ENCODE measurements around the gene SLIT1.
A peak's percentile ranks its signal among the peaks of the same experiment; 100 is the strongest.

SLIT1 gene

DNA sequence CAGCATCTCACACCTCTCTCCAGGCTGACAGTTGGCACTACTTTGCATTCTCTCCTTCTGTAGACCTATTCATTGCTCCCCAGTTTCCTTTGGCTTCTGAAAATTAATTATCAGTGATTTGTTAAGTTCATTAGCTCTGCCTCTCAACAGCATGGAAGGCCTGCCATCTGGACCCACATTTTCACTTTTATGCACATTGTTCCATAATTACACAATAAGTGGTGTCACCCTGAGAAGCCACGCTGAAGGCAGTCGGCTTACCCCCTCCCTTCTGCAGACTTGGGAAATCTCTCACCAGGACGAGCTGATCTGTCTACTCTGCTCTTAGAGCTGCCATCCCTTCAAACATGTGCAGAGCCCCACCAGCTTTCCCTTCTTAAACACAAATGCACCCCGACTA lies 64.7 kb downstream of the SLIT1 start:
- no peak for ATAC-seq
- no peak for TF ChIP-seq RARB (CRISPR knock-in tag; IDR thresholded peaks at IDR 0.05)

DNA sequence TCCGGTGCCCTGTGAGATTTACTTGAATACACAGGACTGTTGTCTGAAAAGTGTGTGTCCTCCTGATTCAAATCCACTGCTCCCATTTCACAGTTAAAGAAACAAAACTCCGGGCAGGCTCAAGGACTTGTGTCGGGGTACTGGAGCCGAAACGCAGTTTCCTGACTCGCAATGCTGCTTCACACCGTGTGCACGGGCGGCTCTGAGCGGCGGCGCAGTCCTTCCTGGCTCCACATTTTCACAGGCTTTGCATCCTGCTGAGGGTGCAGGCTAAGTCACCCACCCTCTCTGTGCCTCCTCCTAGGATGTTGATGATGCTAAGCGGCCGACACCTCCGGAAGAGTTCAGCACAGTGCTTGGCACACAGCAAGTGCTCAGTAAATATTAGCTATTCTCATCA lies 65.4 kb downstream of the SLIT1 start:
- ATAC-seq, result no peak
- TF ChIP-seq ZFP3 (CRISPR knock-in tag; IDR thresholded peaks at IDR 0.05) (no peak), ARNTL (CRISPR knock-in tag; IDR thresholded peaks at IDR 0.05; ENCODE audit: borderline replicate concordance, low read depth) (no peak), ZC3H10 (CRISPR knock-in tag; IDR thresholded peaks at IDR 0.05) (no peak), ZNF70 (CRISPR knock-in tag; IDR thresholded peaks at IDR 0.05) (no peak)

GRCh38 chr10:97119058-97119745 lies 66.6 kb downstream of the SLIT1 start:
- TF ChIP-seq BACH2 (CRISPR knock-in tag; IDR thresholded peaks at IDR 0.05; ENCODE audit: borderline replicate concordance), result no peak
- TF ChIP-seq GLIS3 (CRISPR knock-in tag; IDR thresholded peaks at IDR 0.05), result no peak
- no peak for TF ChIP-seq ZFP3 (CRISPR knock-in tag; IDR thresholded peaks at IDR 0.05)
- no peak for TF ChIP-seq CREB5 (CRISPR knock-in tag; IDR thresholded peaks at IDR 0.05; ENCODE audit: low read depth)
- no peak for TF ChIP-seq TOX (CRISPR knock-in tag; IDR thresholded peaks at IDR 0.05; ENCODE audit: borderline replicate concordance)
- TF ChIP-seq ZC3H10 (CRISPR knock-in tag; IDR thresholded peaks at IDR 0.05), result no peak
- TF ChIP-seq, protein P1, sequence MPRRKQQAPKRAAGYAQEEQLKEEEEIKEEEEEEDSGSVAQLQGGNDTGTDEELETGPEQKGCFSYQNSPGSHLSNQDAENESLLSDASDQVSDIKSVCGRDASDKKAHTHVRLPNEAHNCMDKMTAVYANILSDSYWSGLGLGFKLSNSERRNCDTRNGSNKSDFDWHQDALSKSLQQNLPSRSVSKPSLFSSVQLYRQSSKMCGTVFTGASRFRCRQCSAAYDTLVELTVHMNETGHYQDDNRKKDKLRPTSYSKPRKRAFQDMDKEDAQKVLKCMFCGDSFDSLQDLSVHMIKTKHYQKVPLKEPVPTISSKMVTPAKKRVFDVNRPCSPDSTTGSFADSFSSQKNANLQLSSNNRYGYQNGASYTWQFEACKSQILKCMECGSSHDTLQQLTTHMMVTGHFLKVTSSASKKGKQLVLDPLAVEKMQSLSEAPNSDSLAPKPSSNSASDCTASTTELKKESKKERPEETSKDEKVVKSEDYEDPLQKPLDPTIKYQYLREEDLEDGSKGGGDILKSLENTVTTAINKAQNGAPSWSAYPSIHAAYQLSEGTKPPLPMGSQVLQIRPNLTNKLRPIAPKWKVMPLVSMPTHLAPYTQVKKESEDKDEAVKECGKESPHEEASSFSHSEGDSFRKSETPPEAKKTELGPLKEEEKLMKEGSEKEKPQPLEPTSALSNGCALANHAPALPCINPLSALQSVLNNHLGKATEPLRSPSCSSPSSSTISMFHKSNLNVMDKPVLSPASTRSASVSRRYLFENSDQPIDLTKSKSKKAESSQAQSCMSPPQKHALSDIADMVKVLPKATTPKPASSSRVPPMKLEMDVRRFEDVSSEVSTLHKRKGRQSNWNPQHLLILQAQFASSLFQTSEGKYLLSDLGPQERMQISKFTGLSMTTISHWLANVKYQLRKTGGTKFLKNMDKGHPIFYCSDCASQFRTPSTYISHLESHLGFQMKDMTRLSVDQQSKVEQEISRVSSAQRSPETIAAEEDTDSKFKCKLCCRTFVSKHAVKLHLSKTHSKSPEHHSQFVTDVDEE (CRISPR knock-in tag; IDR thresholded peaks at IDR 0.05), result no peak
- no peak for TF ChIP-seq ZNF8 (CRISPR knock-in tag; IDR thresholded peaks at IDR 0.05)

GRCh38 chr10:97117372-97117771 lies 68.4 kb downstream of the SLIT1 start:
- peak; percentile 30; the same call in 1 of the 3 replicates for ATAC-seq
- no peak for TF ChIP-seq BACH2 (CRISPR knock-in tag; IDR thresholded peaks at IDR 0.05; ENCODE audit: borderline replicate concordance)
- TF ChIP-seq ARNTL (CRISPR knock-in tag; IDR thresholded peaks at IDR 0.05; ENCODE audit: borderline replicate concordance, low read depth), result no peak
- no peak for TF ChIP-seq RARB (CRISPR knock-in tag; IDR thresholded peaks at IDR 0.05)
- TF ChIP-seq POU6F1 (CRISPR knock-in tag; IDR thresholded peaks at IDR 0.05; ENCODE audit: borderline replicate concordance, low read depth), result no peak
- TF ChIP-seq ZFP30 (CRISPR knock-in tag; IDR thresholded peaks at IDR 0.05), result no peak
- TF ChIP-seq, protein P2, sequence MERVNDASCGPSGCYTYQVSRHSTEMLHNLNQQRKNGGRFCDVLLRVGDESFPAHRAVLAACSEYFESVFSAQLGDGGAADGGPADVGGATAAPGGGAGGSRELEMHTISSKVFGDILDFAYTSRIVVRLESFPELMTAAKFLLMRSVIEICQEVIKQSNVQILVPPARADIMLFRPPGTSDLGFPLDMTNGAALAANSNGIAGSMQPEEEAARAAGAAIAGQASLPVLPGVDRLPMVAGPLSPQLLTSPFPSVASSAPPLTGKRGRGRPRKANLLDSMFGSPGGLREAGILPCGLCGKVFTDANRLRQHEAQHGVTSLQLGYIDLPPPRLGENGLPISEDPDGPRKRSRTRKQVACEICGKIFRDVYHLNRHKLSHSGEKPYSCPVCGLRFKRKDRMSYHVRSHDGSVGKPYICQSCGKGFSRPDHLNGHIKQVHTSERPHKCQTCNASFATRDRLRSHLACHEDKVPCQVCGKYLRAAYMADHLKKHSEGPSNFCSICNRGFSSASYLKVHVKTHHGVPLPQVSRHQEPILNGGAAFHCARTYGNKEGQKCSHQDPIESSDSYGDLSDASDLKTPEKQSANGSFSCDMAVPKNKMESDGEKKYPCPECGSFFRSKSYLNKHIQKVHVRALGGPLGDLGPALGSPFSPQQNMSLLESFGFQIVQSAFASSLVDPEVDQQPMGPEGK (CRISPR knock-in tag; IDR thresholded peaks at IDR 0.05; ENCODE audit: borderline replicate concordance), result no peak

More at GRCh38 chr10:97119058-97119745, 66.6 kb downstream of the SLIT1 start:
- no peak for ATAC-seq

- TF ChIP-seq ISL1 (CRISPR knock-in tag; IDR thresholded peaks at IDR 0.05) (no peak), ESRRG (CRISPR knock-in tag; IDR thresholded peaks at IDR 0.05) (no peak), CSDC2 (CRISPR knock-in tag; IDR thresholded peaks at IDR 0.05) (no peak), CREB5 (CRISPR knock-in tag; IDR thresholded peaks at IDR 0.05; ENCODE audit: low read depth) (no peak), ZFP30 (CRISPR knock-in tag; IDR thresholded peaks at IDR 0.05) (no peak), GLIS3 (CRISPR knock-in tag; IDR thresholded peaks at IDR 0.05) (no peak), OSR1 (CRISPR knock-in tag; IDR thresholded peaks at IDR 0.05) (no peak)
- ATAC-seq, result no peak
Observed at GRCh38 chr10:97116462-97117162, 69.1 kb downstream of the SLIT1 start.
